Stomach (tissue), 4 donors: ENCODE data around the gene GCSAML.

ENCODE experiments used
- CTCF ChIP-seq, 7 experiments: fragments of 450-650 bp in 4 of 7; fragments of 200-600 bp in 3 of 7; sonication (generic) in 3 of 7; IDR thresholded peaks; one replicate each; pipeline ENCODE4 v1.5.1; 2016 to 2019; ENCODE audit warnings: antibody characterized with exemption in 7 of 7, control low read depth in 2 of 7, mild to moderate bottlenecking in 1 of 7
- EP300 ChIP-seq: sonication (generic); formaldehyde crosslinking; IDR thresholded peaks from one replicate; pipeline ENCODE4 v1.6.1; 2017; ENCODE audit warnings: antibody characterized with exemption
- POLR2A ChIP-seq, 4 donors: fragments of 450-650 bp; IDR thresholded peaks; one replicate each; pipeline ENCODE4 v1.6.1; 2016; ENCODE audit warnings: antibody characterized with exemption in 4 of 4, control low read depth in 2 of 4, mild to moderate bottlenecking in 1 of 4, moderate library complexity in 1 of 4
- POLR2AphosphoS5 ChIP-seq, 3 donors: sonication (generic); formaldehyde crosslinking; IDR thresholded peaks; one replicate each; pipeline ENCODE4 v1.6.1; 2016; ENCODE audit warnings: antibody characterized with exemption in 3 of 3

- TF ChIP-seq POLR2A (IDR thresholded peaks at IDR 0.05) (no peak), CTCF (IDR thresholded peaks at IDR 0.05) (no peak), POLR2AphosphoS5 (IDR thresholded peaks at IDR 0.05) (no peak), EP300 (no peak)
These were observed 48.1 kb upstream of the GCSAML start for GRCh38 chr1:247500865-247501264.
